B cell (primary cell): Measurements from ENCODE around the gene LDB1. TPM values are rescaled to one million over a fixed set of nuclear protein-coding genes. Genes with fewer than 3 reads are reported as not detected.

Experiments used
- ATAC-seq: fragments of 200-7000 bp; cut with Tn5 transposase; one replicate; pipeline ENCODE4 v1.10.0; 2021; ENCODE audit warnings: low read depth, mild to moderate bottlenecking, moderate number of reproducible peaks, moderate library complexity
- CTCF ChIA-PET: fragments of 350-600 bp; sonication (Branson Sonifier 250); formaldehyde crosslinking; loops from one replicate; lab custom pipeline; 2021; ENCODE audit warnings: antibody characterized with exemption, inconsistent platforms; lab: Charles Lee
- POLR2A ChIA-PET: fragments of 350-600 bp; sonication (Branson Sonifier 250); formaldehyde crosslinking; loops from one replicate; lab custom pipeline; 2021; ENCODE audit warnings: antibody characterized with exemption; lab: Charles Lee
- DNase-seq: peaks from one replicate; pipeline ENCODE4 v3.0.0; 2013
- H2AFZ ChIP-seq: 2 replicates; pipeline ENCODE4 v1.6.1; 2012; ENCODE audit warnings: mild to moderate bottlenecking, low read depth, low read length; ENCODE audit not compliant: insufficient read depth, poor library complexity, severe bottlenecking
- H3K27ac ChIP-seq, 2 donors: 1 replicate in 1 of 2; 2 replicates in 1 of 2; pipeline ENCODE4 v1.5.1; 2012 to 2013; ENCODE audit warnings: low read length in 2 of 2, mild to moderate bottlenecking in 2 of 2, moderate library complexity in 1 of 2
- H3K27me3 ChIP-seq, 4 experiments: fragments of 200-600 bp in 1 of 4; sonication (generic) in 1 of 4; replicated peaks in 1 of 4; 1 replicate in 2 of 4; 2 replicates in 2 of 4; pipeline versions ENCODE4 v1.6.1 to v1.7.0; 2013 to 2016; ENCODE audit warnings: low read length in 3 of 4, mild to moderate bottlenecking in 2 of 4, mixed read lengths in 1 of 4, moderate library complexity in 1 of 4; ENCODE audit not compliant: insufficient read depth in 4 of 4, control insufficient read depth in 3 of 4; ENCODE audit errors: control extremely low read depth in 1 of 4
- H3K36me3 ChIP-seq, 2 experiments: replicated peaks in 1 of 2; 1 replicate in 1 of 2; 2 replicates in 1 of 2; pipeline versions ENCODE4 v1.6.1 to v1.7.1; 2013; ENCODE audit warnings: low read length in 1 of 2; ENCODE audit not compliant: insufficient read depth in 2 of 2, control insufficient read depth in 1 of 2; ENCODE audit errors: control extremely low read depth in 1 of 2, extremely low read depth in 1 of 2
- H3K4me1 ChIP-seq, 2 donors: fragments of 200-600 bp in 1 of 2; sonication (generic) in 1 of 2; 1 replicate in 1 of 2; 2 replicates in 1 of 2; pipeline versions ENCODE4 v1.5.1 to v1.6.1; 2013 to 2017; ENCODE audit warnings: low read length in 2 of 2; ENCODE audit not compliant: control insufficient read depth in 2 of 2, insufficient read depth in 2 of 2
- H3K4me2 ChIP-seq: replicated peaks from 2 replicates; pipeline ENCODE3; 2012; ENCODE audit warnings: mild to moderate bottlenecking, low read depth, low read length; ENCODE audit not compliant: poor library complexity, severe bottlenecking
- H3K4me3 ChIP-seq, 5 experiments: fragments of 200-600 bp in 1 of 5; sonication (generic) in 1 of 5; 1 replicate in 3 of 5; 2 replicates in 2 of 5; pipeline versions ENCODE4 v1.5.1 to v1.7.0; 2011 to 2016; ENCODE audit warnings: low read length in 4 of 5, mild to moderate bottlenecking in 4 of 5, low read depth in 2 of 5, control low read depth in 1 of 5, moderate library complexity in 1 of 5; ENCODE audit not compliant: insufficient read depth in 1 of 5; ENCODE audit errors: control extremely low read depth in 1 of 5, extremely low read depth in 1 of 5
- H3K79me2 ChIP-seq: fragments of 200-600 bp; sonication (generic); one replicate; pipeline ENCODE4 v1.6.0; 2016; ENCODE audit warnings: low read length; ENCODE audit not compliant: control insufficient read depth, insufficient read depth
- H3K9ac ChIP-seq: fragments of 200-600 bp; sonication (generic); 2 replicates; pipeline ENCODE4 v1.6.1; 2017; ENCODE audit warnings: mild to moderate bottlenecking, low read length, moderate library complexity
- H3K9me3 ChIP-seq, 3 donors: one replicate each; pipeline versions ENCODE4 v1.6.1 to v1.7.1; 2013; ENCODE audit warnings: low read length in 2 of 3; ENCODE audit not compliant: control insufficient read depth in 2 of 3, insufficient read depth in 1 of 3; ENCODE audit errors: control extremely low read depth in 1 of 3
- H4K20me1 ChIP-seq: 2 replicates; pipeline ENCODE4 v1.6.0; 2012; ENCODE audit warnings: mild to moderate bottlenecking, low read length; ENCODE audit not compliant: insufficient read depth, control insufficient read depth, poor library complexity, severe bottlenecking
- H3K27ac Mint-ChIP-seq: one replicate; pipeline ENCODE4 v1.8.0; 2021; ENCODE audit warnings: mixed read lengths
- H3K27me3 Mint-ChIP-seq: one replicate; pipeline ENCODE4 v1.8.0; 2021; ENCODE audit warnings: mixed read lengths
- H3K4me1 Mint-ChIP-seq: one replicate; pipeline ENCODE4 v1.8.0; 2021; ENCODE audit warnings: mixed read lengths
- H3K4me3 Mint-ChIP-seq: one replicate; pipeline ENCODE4 v1.8.0; 2021; ENCODE audit warnings: mixed read lengths
- H3K9me3 Mint-ChIP-seq: one replicate; pipeline ENCODE4 v1.8.0; 2022; ENCODE audit warnings: mixed read lengths; ENCODE audit not compliant: insufficient read depth
- CTCF ChIP-seq: fragments of 200-600 bp; IDR thresholded peaks from one replicate; pipeline ENCODE4 v1.8.0; 2022; ENCODE audit warnings: antibody characterized with exemption, mild to moderate bottlenecking
- EZH2 ChIP-seq: IDR thresholded peaks from 2 replicates; pipeline ENCODE4 v1.6.1; 2012; ENCODE audit warnings: borderline replicate concordance, low read depth, mild to moderate bottlenecking, moderate library complexity, low read length; ENCODE audit not compliant: insufficient read depth, poor library complexity, severe bottlenecking
- WGBS: methylation state at CpG from one replicate; pipeline ENCODE4 v1.1.5; 2013; ENCODE audit warnings: missing lambda C conversion rate; ENCODE audit not compliant: insufficient coverage; 5-methylcytosine and 5-hydroxymethylcytosine counted together
- intact Hi-C: fragments of 100-400 bp; cut with micrococcal nuclease; formaldehyde crosslinking; loops from one replicate; pipeline ENCODE4 v1.10.0; 2022
- polyA plus RNA-seq: library from polyadenylated mRNA; depleted of rRNA; stranded (reverse); fragments of >200 nt; gene quantifications from 2 replicates; pipeline ENCODE4 v1.2.3, GENCODE V29; 2012
- total RNA-seq, 2 donors: library from RNA; stranded (reverse); fragments of 120-200 nt in 1 of 2; gene quantifications; 1 replicate in 1 of 2; 2 replicates in 1 of 2; pipeline versions ENCODE4 v1.2.3 to v1.2.4, GENCODE V29; 2013 to 2022

LDB1 gene
- total and polyA plus RNA-seq, 2 donors (not counting 1 experiment from before 2014, with no cell fraction given): 114 to 139 TPM

DNA sequence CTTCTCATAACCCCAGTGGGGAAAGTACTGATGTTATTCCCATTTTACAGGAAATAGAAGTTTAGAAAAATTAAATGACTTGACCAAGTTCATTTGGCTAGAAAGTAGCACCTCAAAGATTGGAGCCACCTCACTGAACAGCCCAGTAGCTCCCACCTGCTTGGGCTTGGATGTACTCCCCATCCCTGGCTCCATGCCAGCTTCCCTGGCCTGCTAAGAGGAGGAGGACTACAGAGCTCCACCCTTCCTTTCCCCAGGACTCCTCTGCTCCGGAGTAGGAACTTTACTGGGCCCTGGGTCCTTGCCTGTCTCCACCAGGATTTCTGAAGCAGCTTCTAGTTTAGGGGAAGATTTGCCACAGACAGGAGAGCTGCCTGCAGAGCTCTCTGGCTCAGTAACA, 52.0 kb downstream of the LDB1 start:
- 100% methylated on average over 1 of the region's 1 CpG for WGBS
- ATAC-seq: no peak
- H3K9me3 ChIP-seq: no peaks in the 10 kb centered on the region
- no peak for DNase-seq
- POLR2A ChIA-PET: no interaction called here
- H3K27me3 ChIP-seq: no peaks in the 10 kb centered on the region
- H3K79me2 ChIP-seq: peaks cover 5% of the 10 kb centered on the region
- CTCF ChIA-PET: interaction anchor here (0.6 to 3.8 kb wide), 7 partner anchors 51 to 233 kb away, joined by 3 to 34 read pairs (median 4); no protein-coding TSS in a partner anchor
- H3K36me3 ChIP-seq: no peaks in the 10 kb centered on the region
- no peak overlapping the region for H3K9ac ChIP-seq
- H3K27ac ChIP-seq: no peak overlapping the region
- H4K20me1 ChIP-seq: peaks cover 30% of the 10 kb centered on the region
- TF ChIP-seq EZH2: no peak
- intact Hi-C loops: loop anchor here (5.0 to 10.0 kb wide), 2 partner anchors 177 to 574 kb away; partner anchors contain the start of genes GBF1, PITX3 and TRIM8
- H2AFZ ChIP-seq: no peak overlapping the region
- H3K4me1 Mint-ChIP-seq: peaks cover 23% of the 10 kb centered on the region
- no peaks in the 10 kb centered on the region for H3K9me3 Mint-ChIP-seq
- H3K4me3 ChIP-seq: no peak overlapping the region
- no peak overlapping the region for H3K27ac Mint-ChIP-seq
- H3K27me3 Mint-ChIP-seq: no peaks in the 10 kb centered on the region
- no peak overlapping the region for H3K4me2 ChIP-seq
- H3K4me1 ChIP-seq: peaks cover 15 to 20% of the 10 kb centered on the region in 2 donors
- H3K4me3 Mint-ChIP-seq: no peak overlapping the region

GRCh38 chr10:102067091-102067916, 52.9 kb downstream of the LDB1 start:
- ChIA-PET POLR2A (interaction anchor here (1.2 to 2.2 kb wide), 2 partner anchors 11 to 227 kb away, joined by 3 to 13 read pairs; partner anchors contain the start of gene ARMH3), CTCF (interaction anchor here (0.5 to 3.8 kb wide), 10 partner anchors 10 to 231 kb away, joined by 3 to 34 read pairs (median 4); partner anchors contain the start of gene ARMH3)
- H2AFZ ChIP-seq: no peak overlapping the region
- TF ChIP-seq EZH2: no peak
- no peak for TF ChIP-seq CTCF
- H4K20me1 ChIP-seq: peaks cover 30% of the 10 kb centered on the region
- WGBS: 98% methylated on average over 17 of the region's 18 CpGs
- no peak for ATAC-seq
- Mint-ChIP-seq H3K9me3 (no peaks in the 10 kb centered on the region), H3K4me3 (peak overlapping the region; percentile 50), H3K27me3 (no peaks in the 10 kb centered on the region), H3K27ac (peak overlapping the region; percentile 75), H3K4me1 (peaks cover 23% of the 10 kb centered on the region)
- H3K27me3 ChIP-seq: no peaks in the 10 kb centered on the region
- no peaks in the 10 kb centered on the region for H3K36me3 ChIP-seq
- DNase-seq: no peak
- peak overlapping the region; percentile 96 for H3K4me2 ChIP-seq
- no peak overlapping the region for H3K27ac ChIP-seq
- H3K4me1 ChIP-seq: peaks cover 15 to 20% of the 10 kb centered on the region in 2 donors
- no peak overlapping the region for H3K9ac ChIP-seq
- no peak overlapping the region for H3K4me3 ChIP-seq
- H3K79me2 ChIP-seq: peaks cover 5% of the 10 kb centered on the region
- intact Hi-C loops: loop anchor here (5.0 to 10.0 kb wide), 2 partner anchors 177 to 575 kb away; partner anchors contain the start of genes GBF1, PITX3 and TRIM8
- no peaks in the 10 kb centered on the region for H3K9me3 ChIP-seq
